ENCODE results near the gene RAD1. TPM values are rescaled to one million over a fixed set of nuclear protein-coding genes. Genes with fewer than 3 reads are reported as not detected.

RAD1 gene
- polyA plus RNA-seq, 1 experiment, result 57.2 TPM

DNA sequence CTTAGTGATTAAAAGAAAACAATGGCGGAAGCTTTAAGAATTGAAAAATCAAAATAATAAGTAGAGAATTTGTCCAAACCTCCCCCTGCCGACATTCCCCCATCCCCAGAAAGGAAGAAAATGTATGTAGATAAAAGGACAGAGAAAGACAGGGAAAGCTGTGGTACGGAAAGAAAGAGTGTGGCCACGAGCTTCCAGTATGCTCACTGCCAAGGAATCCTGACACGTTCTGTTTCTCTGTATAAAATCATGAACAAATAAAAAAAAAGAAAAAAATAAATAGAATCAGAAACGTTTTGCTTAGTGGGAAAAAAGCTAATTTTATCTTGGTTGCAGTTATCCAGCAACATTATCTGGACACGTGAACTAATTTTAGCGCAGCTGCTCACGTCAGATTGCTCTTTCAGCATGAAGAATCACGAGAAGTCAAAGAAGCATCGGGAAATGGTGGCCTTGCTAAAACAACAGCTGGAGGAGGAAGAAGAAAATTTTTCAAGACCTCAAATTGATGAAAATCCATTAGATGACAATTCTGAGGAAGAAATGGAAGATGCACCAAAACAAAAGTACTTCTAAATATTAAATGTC lies 29.2 kb upstream of the RAD1 start:
- TF ChIP-seq, protein P1, sequence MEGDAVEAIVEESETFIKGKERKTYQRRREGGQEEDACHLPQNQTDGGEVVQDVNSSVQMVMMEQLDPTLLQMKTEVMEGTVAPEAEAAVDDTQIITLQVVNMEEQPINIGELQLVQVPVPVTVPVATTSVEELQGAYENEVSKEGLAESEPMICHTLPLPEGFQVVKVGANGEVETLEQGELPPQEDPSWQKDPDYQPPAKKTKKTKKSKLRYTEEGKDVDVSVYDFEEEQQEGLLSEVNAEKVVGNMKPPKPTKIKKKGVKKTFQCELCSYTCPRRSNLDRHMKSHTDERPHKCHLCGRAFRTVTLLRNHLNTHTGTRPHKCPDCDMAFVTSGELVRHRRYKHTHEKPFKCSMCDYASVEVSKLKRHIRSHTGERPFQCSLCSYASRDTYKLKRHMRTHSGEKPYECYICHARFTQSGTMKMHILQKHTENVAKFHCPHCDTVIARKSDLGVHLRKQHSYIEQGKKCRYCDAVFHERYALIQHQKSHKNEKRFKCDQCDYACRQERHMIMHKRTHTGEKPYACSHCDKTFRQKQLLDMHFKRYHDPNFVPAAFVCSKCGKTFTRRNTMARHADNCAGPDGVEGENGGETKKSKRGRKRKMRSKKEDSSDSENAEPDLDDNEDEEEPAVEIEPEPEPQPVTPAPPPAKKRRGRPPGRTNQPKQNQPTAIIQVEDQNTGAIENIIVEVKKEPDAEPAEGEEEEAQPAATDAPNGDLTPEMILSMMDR (IDR thresholded peaks at IDR 0.05; ENCODE audit: insufficient read depth, low read depth, low read length), result no peak
- ChIA-PET POLR2A (interaction anchor here (0.6 kb wide), 1 partner anchor 596 kb away, joined by 4 read pairs; no protein-coding TSS in a partner anchor), CTCF (interaction anchor here (1.0 to 1.3 kb wide), 3 partner anchors 13 to 59 kb away, joined by 3 to 5 read pairs (median 4); no protein-coding TSS in a partner anchor)
- H3K27me3 ChIP-seq (ENCODE audit: control insufficient read depth, insufficient read depth, low read length), result no peaks in the 10 kb centered on the region
- no peak overlapping the region for H3K4me3 ChIP-seq (ENCODE audit: low read depth, low read length)
- DNase-seq (ENCODE audit: low read depth), result no peak
- H3K36me3 ChIP-seq (ENCODE audit: control insufficient read depth, insufficient read depth, low read length), result peaks cover 12% of the 10 kb centered on the region

DNA sequence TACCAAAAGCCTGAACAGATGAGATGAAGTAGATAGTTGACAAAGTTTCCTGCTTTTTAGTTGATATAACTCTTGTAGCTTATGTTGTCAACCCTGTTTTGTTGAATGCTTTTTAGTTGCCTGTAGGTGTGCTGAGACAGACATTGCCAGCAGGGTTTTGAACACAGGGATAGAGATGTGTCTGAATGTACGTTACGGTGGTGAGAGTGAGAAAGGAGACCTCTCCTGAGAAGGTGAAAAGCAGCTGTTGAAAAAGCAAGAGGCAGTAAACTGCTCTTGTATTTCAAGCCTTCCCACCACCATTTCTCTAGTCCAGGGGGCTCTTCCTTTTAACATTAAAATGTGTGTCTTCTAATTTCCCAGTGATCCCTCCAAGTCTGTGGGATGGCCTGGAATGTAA lies 28.7 kb upstream of the RAD1 start:
- H3K4me3 ChIP-seq (ENCODE audit: low read depth, low read length), result no peak overlapping the region
- H3K36me3 ChIP-seq (ENCODE audit: control insufficient read depth, insufficient read depth, low read length), result peaks cover 11% of the 10 kb centered on the region
- TF ChIP-seq, protein P1 (IDR thresholded peaks at IDR 0.05; ENCODE audit: insufficient read depth, low read depth, low read length), result no peak
- DNase-seq (ENCODE audit: low read depth), result no peak
- no peaks in the 10 kb centered on the region for H3K27me3 ChIP-seq (ENCODE audit: control insufficient read depth, insufficient read depth, low read length)
- CTCF ChIA-PET, result interaction anchor here (0.8 to 1.7 kb wide), 5 partner anchors 9 to 14 kb away, joined by 3 to 5 read pairs (median 4); partner anchors contain the start of gene DNAJC21
- POLR2A ChIA-PET, result no interaction called here

DNA sequence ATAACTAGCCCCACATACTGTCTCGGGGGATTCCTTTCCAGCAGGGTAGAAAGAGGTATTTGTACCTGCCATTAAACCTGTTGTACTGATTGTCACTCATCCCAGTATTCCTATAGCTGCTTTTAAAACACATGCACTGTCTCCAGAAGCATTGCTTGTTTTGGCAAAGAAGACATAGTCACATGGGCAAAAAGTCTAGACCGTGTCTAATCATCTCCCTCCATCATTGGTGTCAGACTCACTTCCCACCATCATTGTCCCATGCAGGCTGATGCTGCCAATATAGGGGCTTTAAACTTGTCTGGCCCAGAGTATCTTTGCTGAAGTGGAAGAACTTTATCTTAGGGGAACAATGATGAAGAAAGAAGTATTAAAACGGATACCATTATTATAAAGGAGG lies 26.6 kb upstream of the RAD1 start:
- no peak for DNase-seq (ENCODE audit: low read depth)
- H3K4me3 ChIP-seq (ENCODE audit: low read depth, low read length), result no peak overlapping the region
- TF ChIP-seq, protein P1 (IDR thresholded peaks at IDR 0.05; ENCODE audit: insufficient read depth, low read depth, low read length), result no peak
- CTCF ChIA-PET, result no interaction called here
- H3K27me3 ChIP-seq (ENCODE audit: control insufficient read depth, insufficient read depth, low read length), result no peaks in the 10 kb centered on the region
- POLR2A ChIA-PET, result no interaction called here
- H3K36me3 ChIP-seq (ENCODE audit: control insufficient read depth, insufficient read depth, low read length), result peaks cover 16% of the 10 kb centered on the region

DNA sequence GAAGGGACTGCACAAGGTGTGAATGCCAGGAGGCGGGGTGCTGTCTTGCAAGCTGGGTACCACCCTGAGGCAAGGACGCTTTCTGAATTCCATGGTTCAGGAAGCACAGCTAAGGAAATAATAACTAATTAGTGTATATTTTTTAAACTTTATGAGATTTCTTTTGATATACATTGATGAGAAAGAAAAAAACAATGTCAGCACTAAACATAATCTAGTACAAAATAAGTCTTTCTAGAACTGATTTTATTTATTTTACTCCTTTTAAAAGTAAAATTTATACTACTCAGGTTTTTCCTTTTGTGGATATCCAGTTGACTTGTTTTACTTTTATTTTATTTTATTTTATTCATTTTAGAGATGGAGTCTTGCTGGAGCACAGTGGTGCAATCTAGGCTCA lies 17.6 kb upstream of the RAD1 start:
- Histone ChIP-seq H3K27me3 (ENCODE audit: control insufficient read depth, insufficient read depth, low read length) (no peaks in the 10 kb centered on the region), H3K36me3 (ENCODE audit: control insufficient read depth, insufficient read depth, low read length) (peaks cover 12% of the 10 kb centered on the region), H3K4me3 (ENCODE audit: low read depth, low read length) (no peak overlapping the region)
- POLR2A ChIA-PET, result interaction anchor here (0.5 kb wide), 1 partner anchor 139 kb away, joined by 11 read pairs; no protein-coding TSS in a partner anchor
- no peak for DNase-seq (ENCODE audit: low read depth)
- TF ChIP-seq, protein P1 (IDR thresholded peaks at IDR 0.05; ENCODE audit: insufficient read depth, low read depth, low read length), result no peak
- CTCF ChIA-PET, result no interaction called here

DNA sequence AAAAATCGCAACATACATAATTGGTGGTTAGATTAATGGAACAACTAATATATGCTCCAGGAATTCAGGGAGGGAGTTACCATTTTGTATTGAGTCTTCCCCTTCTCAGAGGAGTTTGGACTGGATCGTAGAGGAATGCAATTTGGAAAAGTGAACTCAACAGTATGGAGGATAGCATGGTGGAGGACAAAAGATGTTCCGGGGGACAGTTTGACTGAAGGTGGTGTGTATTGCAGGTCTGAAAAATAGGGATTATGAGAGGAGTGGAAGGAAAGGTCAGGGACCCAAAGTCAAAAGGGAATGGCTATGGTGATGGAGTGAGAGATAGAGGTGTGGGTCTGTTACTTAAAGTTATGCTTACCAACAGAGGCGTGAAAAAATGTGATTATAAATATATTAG lies 15.6 kb upstream of the RAD1 start:
- ChIA-PET POLR2A (no interaction called here), CTCF (interaction anchor here (1.2 kb wide), 1 partner anchor 9 kb away, joined by 4 read pairs; no protein-coding TSS in a partner anchor)
- Histone ChIP-seq H3K36me3 (ENCODE audit: control insufficient read depth, insufficient read depth, low read length) (peaks cover 5% of the 10 kb centered on the region; the same call in 1 of the 2 replicates), H3K4me3 (ENCODE audit: low read depth, low read length) (peak overlapping the region; percentile 96), H3K27me3 (ENCODE audit: control insufficient read depth, insufficient read depth, low read length) (no peaks in the 10 kb centered on the region)
- no peak for DNase-seq (ENCODE audit: low read depth)
- TF ChIP-seq, protein P1 (IDR thresholded peaks at IDR 0.05; ENCODE audit: insufficient read depth, low read depth, low read length), result no peak
